GM12892 (cell line): ENCODE data around the gene SYNDIG1. TPM values are rescaled to one million over a fixed set of nuclear protein-coding genes. Genes with fewer than 3 reads are reported as not detected.

Experiments
- DNase-seq: peaks from one replicate; pipeline ENCODE4 v3.0.0; 2011; ENCODE audit not compliant: insufficient read length
- FAIRE-seq: peaks from 2 replicates; lab custom pipeline; 2011; peaks lifted over from hg19 to GRCh38; lab: Jason Lieb, UNC
- POLR2A ChIP-seq: IDR thresholded peaks from 2 replicates; pipeline ENCODE4 v1.6.1; 2011; ENCODE audit warnings: low read depth, low read length, control low read depth
- POLR2AphosphoS5 ChIP-seq: IDR thresholded peaks from 2 replicates; pipeline ENCODE4 v1.6.1; 2011; ENCODE audit warnings: low read depth, low read length, control low read depth
- TAF1 ChIP-seq: IDR thresholded peaks from 2 replicates; pipeline ENCODE4 v1.6.1; 2011; ENCODE audit warnings: low read depth, mild to moderate bottlenecking, control low read depth, low read length, borderline replicate concordance
- polyA plus RNA-seq: library from polyadenylated mRNA; unstranded; fragments of >200 nt; gene quantifications from one replicate; pipeline ENCODE4 v1.2.1, GENCODE V29; 2012; ENCODE audit warnings: missing spikeins, inconsistent platforms; ENCODE audit not compliant: missing spikeins

Gene SYNDIG1
- not detected for polyA plus RNA-seq

GRCh38 chr20:24469116-24469893, at the start of gene SYNDIG1:
Gene SYNDIG1 (plus strand): TSS chr20:24469629. CDS start chr20:24543098, 73,469 bp downstream.
- TF ChIP-seq POLR2AphosphoS5 (no peak), POLR2A (no peak), TAF1 (no peak)
- no peak for FAIRE-seq
- DNase-seq: no peak

DNA sequence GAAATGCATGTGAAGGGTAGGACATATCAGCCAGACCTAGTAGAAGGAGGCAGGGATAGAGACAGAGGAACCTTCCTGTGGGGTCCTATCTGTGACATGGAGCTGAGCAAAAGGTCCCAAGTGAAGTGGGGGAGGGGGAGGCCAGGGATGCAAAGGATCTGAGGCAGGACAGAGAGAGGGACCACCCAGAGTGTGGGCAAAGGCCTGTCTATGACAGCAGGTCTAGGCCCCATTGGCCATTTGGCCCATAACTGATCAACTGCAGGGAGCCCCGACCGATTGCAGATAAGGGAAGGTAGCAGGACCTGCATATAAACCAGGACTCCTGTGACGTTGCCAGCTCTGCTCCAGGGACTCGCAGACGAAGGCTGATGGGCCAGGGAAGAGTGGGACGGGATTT, 49.6 kb upstream of the SYNDIG1 start:
- TF ChIP-seq POLR2A: no peak
- no peak for TF ChIP-seq TAF1
- TF ChIP-seq POLR2AphosphoS5: no peak
- FAIRE-seq (no peak), DNase-seq (no peak)

- DNase-seq (no peak), FAIRE-seq (no peak)
- no peak for TF ChIP-seq TAF1
- no peak for TF ChIP-seq POLR2AphosphoS5
- TF ChIP-seq POLR2A: no peak
Observed at GRCh38 chr20:24420567-24420966, 48.9 kb upstream of the SYNDIG1 start.

- no peak for DNase-seq
- TF ChIP-seq POLR2AphosphoS5 (no peak), TAF1 (no peak), POLR2A (no peak)
- FAIRE-seq: no peak
Observed at GRCh38 chr20:24421071-24421470, 48.4 kb upstream of the SYNDIG1 start.

GRCh38 chr20:24422091-24422760, 47.2 kb upstream of the SYNDIG1 start:
- DNase-seq (no peak), FAIRE-seq (no peak)
- TF ChIP-seq POLR2A (no peak), POLR2AphosphoS5 (no peak), TAF1 (no peak)

- TF ChIP-seq POLR2AphosphoS5: no peak
- TF ChIP-seq TAF1: no peak
- no peak for TF ChIP-seq POLR2A
- DNase-seq: no peak
Observed at GRCh38 chr20:24423390-24424313, 45.8 kb upstream of the SYNDIG1 start.

GRCh38 chr20:24425523-24426135, 43.8 kb upstream of the SYNDIG1 start:
- no peak for DNase-seq
- no peak for TF ChIP-seq POLR2AphosphoS5
- no peak for TF ChIP-seq POLR2A
- TF ChIP-seq TAF1: no peak
- no peak for FAIRE-seq

More at GRCh38 chr20:24423390-24424313, 45.8 kb upstream of the SYNDIG1 start:
- no peak for FAIRE-seq

- TF ChIP-seq POLR2AphosphoS5 (no peak), POLR2A (no peak)
- FAIRE-seq (no peak), DNase-seq (no peak)
Observed at GRCh38 chr20:24431279-24432045, 38.0 kb upstream of the SYNDIG1 start.

GRCh38 chr20:24432046-24432442, 37.4 kb upstream of the SYNDIG1 start:
- no peak for TF ChIP-seq TAF1
- no peak for TF ChIP-seq POLR2A
- no peak for TF ChIP-seq POLR2AphosphoS5
- no peak for FAIRE-seq
- no peak for DNase-seq

DNA sequence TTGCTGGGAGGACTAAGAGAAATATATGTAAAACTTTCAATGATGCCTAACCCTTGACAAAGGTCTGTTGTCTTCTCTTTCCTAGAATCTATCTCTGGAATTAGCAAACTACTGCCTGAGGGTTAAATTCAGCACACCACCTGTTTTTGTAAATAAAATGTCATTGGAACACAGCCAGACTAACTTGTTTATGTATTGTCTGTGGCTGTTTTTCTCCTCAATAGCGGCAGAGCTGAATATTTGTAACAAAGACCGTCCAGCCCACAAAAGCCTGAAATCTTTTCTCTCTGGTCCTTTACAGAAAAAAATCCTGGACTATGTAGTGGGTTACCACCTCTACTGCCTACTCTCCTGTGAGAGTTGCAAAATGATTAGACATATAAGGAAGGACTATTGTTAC, 33.3 kb upstream of the SYNDIG1 start:
- DNase-seq (no peak), FAIRE-seq (no peak)
- TF ChIP-seq TAF1 (no peak), POLR2A (no peak), POLR2AphosphoS5 (no peak)
